ENCODE results near the gene RNF31. TPM values are rescaled to one million over a fixed set of nuclear protein-coding genes. Genes with fewer than 3 reads are reported as not detected.

Gene RNF31
- total and polyA plus RNA-seq, 2 of the 13 experiments (the other 11 are each of a cell fraction or from before 2014, with no cell fraction given) = 48.2 to 86.8 TPM

- TF ChIP-seq ZNF713 (CRISPR knock-in tag; IDR thresholded peaks at IDR 0.05) (0 out of 2 replicates have a peak, but pooled peaks have one; percentile 64), ZNF619 (CRISPR knock-in tag; IDR thresholded peaks at IDR 0.05) (peak; percentile 65), ZNF652 (CRISPR knock-in tag; IDR thresholded peaks at IDR 0.05; ENCODE audit: borderline replicate concordance, low read depth) (no peak), KDM4B (CRISPR knock-in tag; IDR thresholded peaks at IDR 0.05) (no peak; the same call in 1 of the 2 replicates), PITX1 (CRISPR knock-in tag; IDR thresholded peaks at IDR 0.05) (no peak), PRDM4 (CRISPR knock-in tag; IDR thresholded peaks at IDR 0.05; ENCODE audit: borderline replicate concordance) (no peak), EP300 (IDR thresholded peaks at IDR 0.05; ENCODE audit: low read depth in 2 of 2, low read length in 2 of 2) (no peak), EP300 (CRISPR knock-in tag; IDR thresholded peaks at IDR 0.05; ENCODE audit: borderline replicate concordance) (peak; percentile 3; the same call in 1 of the 2 replicates), SP4 (CRISPR knock-in tag; IDR thresholded peaks at IDR 0.05) (no peak), CC2D1A (CRISPR knock-in tag; IDR thresholded peaks at IDR 0.05) (0 out of 2 replicates have a peak, but pooled peaks have one; percentile 81), ZSCAN22 (CRISPR knock-in tag; IDR thresholded peaks at IDR 0.05) (no peak), PHF5A (CRISPR knock-in tag; IDR thresholded peaks at IDR 0.05; ENCODE audit: low read depth, unreplicated experiment) (peak; percentile 12), MYC (CRISPR knock-in tag; IDR thresholded peaks at IDR 0.05; ENCODE audit: borderline replicate concordance) (no peak; the same call in 1 of the 2 replicates), HMGXB3 (CRISPR knock-in tag; IDR thresholded peaks at IDR 0.05; ENCODE audit: borderline replicate concordance) (no peak), CREBL2 (CRISPR knock-in tag; IDR thresholded peaks at IDR 0.05; ENCODE audit: borderline replicate concordance) (no peak), ATF1 (CRISPR knock-in tag; IDR thresholded peaks at IDR 0.05) (no peak), SMARCC2 (IDR thresholded peaks at IDR 0.05) (no peak), NCOA2 (CRISPR knock-in tag; IDR thresholded peaks at IDR 0.05) (0 out of 2 replicates have a peak, but pooled peaks have one; percentile 6), ZNF691 (CRISPR knock-in tag; IDR thresholded peaks at IDR 0.05; ENCODE audit: borderline replicate concordance, low read depth) (0 out of 2 replicates have a peak, but pooled peaks have one; percentile 37), PPARG (CRISPR knock-in tag; conservative IDR thresholded peaks at IDR 0.05) (no peak), ZNF724P (CRISPR knock-in tag; IDR thresholded peaks at IDR 0.05; ENCODE audit: borderline replicate concordance) (peak; percentile 92), SMARCE1 (IDR thresholded peaks at IDR 0.05; ENCODE audit: borderline replicate concordance) (peak; percentile 20; the same call in 1 of the 2 replicates), CREM (IDR thresholded peaks at IDR 0.05) (no peak), CREM (CRISPR knock-in tag; IDR thresholded peaks at IDR 0.05) (no peak)
Observed at GRCh38 chr14:24115422-24116127, 31.7 kb upstream of the RNF31 start (continued).

Measured in HepG2 (cell line).